Left kidney (tissue), 2 donors: Measurements from ENCODE around the gene AMFR. TPM values are rescaled to one million over a fixed set of nuclear protein-coding genes. Genes with fewer than 3 reads are reported as not detected.

Source experiments
- DNase-seq: peaks from one replicate; pipeline ENCODE4 v3.0.0-alpha.2; 2013
- polyA plus RNA-seq: library from polyadenylated mRNA; unstranded; fragments of 120-200 nt; gene quantifications from one replicate; pipeline ENCODE4 v1.2.1, GENCODE V29; 2013; ENCODE audit not compliant: insufficient read length

AMFR gene
- polyA plus RNA-seq, 1 donor, result 143 TPM

DNA sequence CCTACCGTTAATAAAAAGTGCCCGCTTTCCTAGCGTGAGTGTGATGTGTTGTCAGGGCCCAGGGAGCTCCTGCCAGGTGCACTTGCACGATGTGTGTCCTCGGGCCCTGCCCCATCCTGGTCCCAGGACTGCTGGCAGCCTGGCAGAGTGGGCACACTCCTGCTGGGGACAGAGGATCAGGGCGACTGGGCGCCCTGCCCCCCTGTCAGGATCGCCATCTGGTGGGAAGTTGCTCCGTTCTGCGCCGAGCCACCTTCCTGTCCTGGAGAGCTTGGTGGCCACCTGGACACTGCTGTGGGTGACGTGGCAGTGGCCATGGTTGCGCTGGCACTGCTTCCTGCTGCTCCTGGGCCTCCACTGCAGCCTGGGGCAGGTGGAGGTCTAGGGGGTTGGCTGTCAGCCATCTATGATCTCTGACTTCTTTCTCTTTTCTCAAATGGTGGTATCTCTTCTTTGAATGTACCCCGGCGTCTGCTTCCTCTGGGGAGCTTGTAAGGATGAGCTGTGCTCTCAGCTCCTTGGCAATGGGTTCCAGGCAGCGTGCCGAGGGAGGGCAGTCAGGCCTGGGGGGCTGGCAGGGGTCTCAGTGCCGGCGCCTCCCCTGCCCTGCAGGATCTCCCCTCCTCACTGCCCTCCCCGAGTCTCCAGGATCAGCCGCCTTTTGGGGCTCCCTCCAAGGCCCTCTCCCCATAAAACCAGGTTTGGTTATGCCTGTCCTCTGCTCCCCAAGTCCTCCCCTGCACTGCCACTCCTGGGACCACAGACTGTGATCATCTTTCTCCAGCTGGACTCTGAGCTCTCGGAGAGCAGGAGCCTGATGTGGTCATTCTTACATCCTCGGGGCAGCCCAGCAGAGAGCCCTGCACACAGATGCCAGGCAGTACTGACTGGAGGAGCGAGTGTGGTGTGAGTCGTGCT, 76.9 kb downstream of the AMFR start:
- no peak for DNase-seq

DNA sequence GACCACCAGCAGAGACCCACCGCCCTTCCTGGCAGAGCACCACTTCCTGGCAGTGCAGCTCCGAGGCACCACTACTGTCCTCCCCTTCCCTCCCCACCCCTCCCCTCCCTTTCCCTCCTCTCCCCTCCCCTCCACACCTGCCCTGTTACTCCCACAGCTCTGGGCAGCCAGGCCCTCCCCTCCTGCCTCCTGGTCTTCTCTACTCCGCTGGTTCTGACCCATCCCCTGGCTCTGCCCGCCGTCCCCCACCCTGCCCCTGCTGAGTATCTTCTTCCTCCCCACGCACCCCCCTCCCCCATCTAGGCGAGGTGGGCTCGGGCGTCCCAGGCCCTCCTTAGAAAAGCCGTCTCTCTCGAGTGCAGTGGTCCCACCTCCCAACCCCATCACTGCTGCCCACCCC, 77.7 kb downstream of the AMFR start:
- no peak for DNase-seq

DNA sequence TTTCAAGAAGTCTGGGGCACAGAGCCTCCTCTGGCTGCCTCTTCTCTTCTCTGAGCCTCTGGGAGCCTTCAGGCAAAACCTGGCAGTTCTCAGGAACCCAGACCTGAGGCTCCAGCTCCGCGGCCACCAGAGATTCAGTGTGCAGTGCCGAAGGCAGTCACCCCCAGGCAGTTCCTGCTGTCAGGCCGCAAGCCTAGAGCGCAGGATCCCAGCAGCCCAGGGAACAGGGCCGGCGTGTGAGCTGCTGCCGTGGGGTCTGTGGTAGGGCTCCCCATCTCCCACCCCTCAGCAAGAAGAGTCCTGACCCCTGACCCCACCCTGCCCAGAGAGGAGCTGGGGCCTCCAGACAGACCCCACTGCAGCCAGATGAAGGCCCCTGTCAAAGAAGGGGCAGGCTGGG, 78.2 kb downstream of the AMFR start:
- DNase-seq, result no peak

DNA sequence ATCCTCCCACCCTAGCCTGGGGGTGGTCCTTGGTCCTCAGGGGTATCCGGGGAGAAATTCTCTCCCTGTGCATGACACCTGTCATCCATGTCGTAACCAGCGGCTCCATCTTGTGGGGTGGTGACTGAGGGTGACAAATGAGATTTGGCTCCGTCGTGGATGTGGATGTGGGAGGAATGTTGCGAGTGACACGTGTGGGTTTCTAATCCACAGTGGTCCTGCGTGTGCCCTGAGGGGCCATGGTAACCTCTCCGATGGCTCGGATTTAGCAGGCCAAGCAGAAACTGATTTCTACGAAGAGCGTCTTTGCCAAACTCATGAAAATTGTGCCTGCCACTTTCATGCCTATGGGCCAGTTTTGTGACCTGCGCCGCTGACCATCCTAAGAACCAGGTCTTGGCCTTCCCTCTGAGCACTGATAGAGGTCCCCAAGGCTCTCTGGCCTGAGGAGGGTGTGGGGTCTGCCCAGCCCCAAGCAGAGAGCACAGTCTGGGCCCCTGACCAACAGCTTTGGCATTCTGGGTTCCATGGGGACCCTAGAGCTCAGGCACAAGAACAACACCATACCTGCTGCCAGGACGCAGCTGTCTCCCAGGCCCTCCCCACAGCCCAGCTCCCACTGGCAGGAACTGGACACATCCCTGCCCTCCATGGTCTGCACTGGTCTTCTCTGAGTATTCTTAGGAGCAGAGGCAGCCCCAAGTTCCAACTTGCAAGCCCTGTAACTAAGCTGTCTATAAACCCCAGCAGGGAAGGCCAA, 79.0 kb downstream of the AMFR start:
- no peak for DNase-seq

DNA sequence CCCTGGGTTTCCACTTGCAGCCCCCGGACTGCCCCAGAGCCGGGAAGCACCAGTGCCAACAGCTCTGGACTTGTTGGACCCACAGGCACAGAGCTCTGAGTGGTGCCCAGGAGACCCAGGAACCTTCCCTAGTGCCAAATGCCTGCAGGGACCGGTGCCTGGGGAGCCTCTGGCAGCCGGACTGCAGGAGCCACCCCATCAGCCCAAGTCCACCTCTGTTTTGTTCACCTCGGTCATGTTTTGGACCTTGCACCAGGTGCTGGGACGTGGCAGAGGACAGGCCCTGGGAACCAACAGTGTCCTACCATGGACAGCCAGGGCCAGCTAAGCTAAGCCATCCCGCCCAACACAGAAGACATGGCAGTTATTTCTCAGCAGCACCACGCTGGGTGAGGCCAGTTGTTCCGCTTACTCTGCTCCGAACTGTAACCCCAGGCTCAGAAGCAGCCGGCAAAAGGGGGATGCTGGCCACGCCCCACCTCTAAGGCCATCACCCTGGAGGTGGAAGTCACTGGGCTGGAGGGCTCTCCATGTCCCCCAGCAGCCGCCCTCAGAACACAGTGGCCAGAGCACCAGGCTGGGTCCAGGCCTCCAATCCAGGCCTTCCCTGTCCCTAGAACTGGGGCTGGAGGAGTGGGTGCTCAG, 79.8 kb downstream of the AMFR start:
- no peak for DNase-seq

DNA sequence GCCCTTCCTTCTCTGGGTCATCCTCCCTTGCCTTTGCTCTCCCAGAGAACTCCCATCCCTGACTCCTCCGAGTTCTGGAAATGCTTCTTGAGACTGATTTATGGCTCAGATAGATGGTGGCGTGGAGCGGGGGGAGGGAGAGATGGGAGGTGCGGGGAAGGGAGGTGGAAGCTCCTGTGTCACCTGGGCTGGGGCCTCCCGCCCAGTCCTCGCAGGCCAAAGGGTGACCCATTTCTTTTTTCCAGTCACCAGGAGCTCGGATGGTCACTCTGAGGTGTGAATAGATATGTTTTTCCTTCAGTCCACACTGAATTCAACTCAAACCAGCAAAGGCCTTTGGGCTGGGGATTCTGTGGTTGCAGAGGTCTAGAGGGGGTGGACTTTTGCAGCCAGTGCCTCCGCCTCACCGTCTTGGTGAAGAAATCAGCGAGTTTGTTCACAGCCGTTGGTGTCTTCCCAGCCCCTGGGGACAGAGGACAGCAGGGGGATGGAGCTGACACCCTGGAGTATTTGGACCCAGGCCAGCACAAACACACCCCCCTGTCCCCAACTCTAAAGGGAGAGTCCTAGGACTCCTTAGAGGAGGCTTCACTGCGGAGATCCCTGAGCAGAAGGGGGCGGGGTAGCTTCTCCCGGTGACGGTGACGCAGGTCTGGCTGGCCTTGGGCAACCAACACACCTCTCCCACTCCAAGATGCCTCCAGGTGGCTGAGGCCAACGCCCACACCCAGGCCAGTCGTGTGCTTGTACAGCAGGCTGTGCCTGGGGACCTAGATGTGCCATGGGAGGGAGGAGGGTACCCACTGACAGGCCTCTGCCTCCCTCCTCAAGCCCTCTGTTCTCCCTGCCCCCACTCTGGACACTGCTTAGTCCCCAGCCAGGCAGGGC, 80.6 kb downstream of the AMFR start:
- no peak for DNase-seq

DNA sequence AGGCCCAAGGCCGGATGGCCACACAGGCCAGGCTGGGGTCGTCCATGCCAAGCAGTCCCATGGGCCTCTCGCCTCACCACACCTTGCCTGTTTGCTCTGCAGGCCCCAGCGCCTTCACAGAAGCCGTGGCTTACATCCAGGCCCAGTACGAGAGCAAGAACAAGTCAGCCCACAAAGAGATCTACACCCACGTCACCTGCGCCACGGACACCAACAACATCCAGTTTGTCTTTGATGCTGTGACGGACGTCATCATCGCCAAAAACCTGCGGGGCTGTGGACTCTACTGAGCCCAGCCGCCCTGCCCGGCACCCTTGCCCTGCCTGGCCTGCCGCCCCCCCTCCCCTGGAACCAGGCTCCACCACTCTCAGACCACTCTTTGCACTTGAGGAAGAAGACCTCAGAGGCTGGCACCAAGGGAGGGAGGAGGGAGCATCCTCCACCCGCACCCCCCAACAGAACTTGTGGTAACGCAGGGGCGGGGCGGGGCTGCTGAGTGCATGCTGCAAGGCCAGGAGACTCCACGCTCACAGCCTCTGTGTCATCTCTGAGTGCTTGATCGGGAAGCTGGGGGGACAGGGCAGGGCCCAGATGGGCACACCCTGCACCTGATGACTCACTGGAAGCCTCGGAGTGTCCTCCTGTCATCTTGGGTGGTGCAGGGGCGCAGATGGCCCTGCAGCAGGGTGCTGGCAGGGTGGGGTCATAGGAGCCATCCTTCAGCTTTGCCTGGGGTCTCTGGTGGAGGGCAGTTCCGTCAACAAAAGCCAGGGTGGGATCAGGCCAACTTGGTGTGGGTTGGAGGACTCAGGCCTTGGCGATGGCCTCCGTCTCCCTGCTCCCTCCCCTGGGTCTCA, 81.5 kb downstream of the AMFR start:
- no peak for DNase-seq

DNA sequence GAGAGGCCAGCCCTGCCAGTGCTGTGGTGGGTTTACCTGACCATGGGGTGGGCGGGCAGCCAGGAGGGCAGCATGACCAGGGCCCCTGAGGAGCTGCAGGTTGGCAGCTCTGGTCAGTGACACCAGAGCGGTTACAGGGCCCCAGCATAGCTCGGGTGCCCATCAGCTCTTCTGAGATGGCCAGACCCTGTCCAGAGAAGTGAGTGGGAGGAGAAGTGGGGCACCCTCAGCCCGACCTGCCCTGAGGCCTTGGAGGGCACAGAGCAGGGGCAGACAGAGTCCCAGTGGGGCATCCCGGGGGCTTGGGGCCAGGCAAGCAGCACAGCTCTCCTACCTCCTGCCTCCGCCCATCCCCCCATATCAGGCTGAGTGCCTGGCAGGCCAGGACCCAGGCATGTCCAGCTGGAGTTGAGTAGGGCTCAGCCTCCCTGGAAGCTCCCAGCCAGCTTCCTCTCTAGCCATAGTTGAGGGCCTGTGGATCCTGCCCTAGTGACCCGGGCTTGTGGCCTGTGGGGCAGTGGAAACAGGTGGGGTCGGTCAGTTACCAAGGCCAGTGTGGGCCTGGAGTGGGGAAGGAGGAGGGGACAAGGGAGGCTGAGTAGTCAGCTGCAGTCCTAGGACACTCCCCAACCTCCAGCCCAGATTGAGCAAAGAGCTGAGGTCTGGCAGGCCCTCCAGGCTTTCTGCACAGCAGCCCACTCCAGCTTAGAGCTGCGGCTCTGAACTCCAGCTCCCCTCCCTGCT, 83.5 kb downstream of the AMFR start:
- no peak for DNase-seq

DNA sequence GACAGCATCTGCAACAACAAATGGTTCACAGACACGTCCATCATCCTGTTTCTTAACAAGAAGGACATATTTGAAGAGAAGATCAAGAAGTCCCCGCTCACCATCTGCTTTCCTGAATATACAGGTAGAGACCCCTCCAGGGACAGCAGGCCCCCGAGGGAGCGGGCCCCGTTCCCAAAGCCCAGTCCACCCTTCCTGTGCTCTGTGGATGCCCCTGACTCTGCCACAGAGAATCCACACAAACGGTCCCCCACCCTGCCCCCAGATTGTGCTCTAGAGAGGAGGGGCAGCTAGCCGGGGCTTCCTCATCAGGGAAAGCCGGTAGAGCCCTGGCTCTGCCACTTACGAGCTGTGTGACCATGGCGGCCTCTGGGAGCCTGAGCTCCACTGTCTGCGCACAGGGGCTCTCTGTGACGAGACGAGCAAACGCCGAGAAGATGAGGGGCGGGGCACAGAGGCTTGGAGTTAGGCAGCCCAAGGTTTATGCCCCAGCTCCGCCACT, 84.4 kb downstream of the AMFR start:
- DNase-seq, result no peak

DNA sequence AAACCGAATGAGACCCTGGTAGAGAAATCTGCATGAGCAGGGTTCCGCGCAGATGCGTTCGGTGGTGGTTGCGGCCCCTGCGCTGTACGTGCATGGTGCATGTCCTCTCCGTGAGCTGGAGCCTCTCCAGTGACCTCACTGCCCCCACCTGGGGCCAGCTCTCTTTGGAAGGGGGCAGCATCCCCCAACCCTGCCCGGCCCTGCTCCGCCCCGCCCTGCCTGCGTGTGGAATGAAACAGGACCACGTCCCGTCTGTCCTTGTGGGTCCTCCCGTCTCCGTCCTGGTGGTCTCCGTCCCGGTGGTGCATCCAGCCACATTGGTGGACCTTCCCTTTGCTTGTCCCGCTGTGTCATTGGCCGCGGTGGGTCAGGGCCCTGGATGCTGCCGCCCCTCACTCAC, 84.9 kb downstream of the AMFR start:
- DNase-seq, result no peak

DNA sequence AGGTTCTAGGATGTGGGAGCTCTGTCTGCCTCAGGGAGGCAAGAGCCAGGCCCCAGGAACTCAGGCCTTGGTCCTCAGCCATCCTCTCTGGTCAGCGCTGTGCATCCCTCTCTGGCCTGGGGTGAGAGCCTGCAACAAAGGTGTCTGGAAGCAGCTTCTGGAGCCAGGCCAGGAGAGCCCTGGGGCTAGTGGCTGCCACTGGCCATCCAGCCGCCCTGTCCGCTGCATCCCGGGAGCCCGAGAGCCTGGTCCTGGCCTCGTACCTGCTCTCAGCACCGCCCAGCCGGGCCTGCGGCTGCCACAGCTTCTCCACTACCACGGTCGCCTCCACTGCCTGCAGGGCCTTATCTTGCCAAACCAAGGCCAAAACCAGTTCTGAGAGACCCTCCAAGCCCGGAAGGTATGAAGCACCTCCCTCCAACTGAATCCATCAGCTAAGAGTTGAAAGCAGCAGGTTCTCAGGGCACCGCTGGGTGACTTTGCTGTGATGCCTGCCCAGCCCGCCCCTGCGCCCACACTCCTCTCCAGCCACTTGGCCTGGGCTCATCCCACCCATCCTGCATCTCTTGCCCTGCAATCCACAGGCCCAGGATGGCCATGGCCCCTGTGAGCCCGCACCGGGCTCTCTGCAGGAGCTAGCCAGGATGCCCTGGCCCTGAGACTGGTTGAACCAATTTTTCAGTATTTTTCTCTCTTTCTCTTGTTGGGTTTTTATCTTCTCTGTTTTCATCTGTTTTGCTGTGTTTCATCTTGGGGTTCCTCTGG, 85.7 kb downstream of the AMFR start:
- no peak for DNase-seq

DNA sequence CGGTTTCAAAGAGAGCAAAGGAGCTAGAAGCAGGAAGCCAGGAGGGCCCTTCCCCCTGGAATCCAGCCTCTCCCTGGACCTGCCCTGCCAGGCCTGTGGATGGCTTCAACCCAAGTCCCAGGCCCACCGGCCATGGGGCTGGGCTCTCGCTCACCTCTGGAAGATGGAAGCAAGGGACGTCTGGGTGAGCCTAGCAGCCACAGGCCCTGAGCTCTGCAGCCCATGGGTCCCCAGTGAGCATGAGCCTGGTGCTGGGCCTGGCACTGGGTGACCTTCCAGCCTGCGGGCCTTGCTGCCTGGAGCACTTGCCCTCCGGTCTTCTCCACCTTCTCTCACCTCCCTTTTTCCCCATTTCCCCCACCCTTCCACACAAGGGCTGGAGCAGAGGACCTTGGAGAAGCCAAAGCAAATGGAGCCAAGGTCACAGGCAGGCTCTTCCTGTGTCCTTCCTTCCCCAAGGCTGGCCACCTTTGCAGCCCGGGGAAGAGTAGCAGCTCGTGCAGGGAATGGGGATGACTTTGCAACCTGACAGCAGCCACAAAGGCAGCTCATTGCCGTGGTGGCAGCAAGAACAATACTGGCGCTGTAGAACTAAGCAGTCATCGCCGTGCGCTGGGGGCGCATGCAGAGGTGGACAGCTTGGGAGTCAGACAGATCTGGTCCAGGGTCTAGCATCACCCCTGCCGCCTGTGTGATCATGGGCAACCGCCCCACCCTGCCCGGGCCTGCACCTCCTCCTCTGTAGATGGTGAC, 86.6 kb downstream of the AMFR start:
- no peak for DNase-seq

DNA sequence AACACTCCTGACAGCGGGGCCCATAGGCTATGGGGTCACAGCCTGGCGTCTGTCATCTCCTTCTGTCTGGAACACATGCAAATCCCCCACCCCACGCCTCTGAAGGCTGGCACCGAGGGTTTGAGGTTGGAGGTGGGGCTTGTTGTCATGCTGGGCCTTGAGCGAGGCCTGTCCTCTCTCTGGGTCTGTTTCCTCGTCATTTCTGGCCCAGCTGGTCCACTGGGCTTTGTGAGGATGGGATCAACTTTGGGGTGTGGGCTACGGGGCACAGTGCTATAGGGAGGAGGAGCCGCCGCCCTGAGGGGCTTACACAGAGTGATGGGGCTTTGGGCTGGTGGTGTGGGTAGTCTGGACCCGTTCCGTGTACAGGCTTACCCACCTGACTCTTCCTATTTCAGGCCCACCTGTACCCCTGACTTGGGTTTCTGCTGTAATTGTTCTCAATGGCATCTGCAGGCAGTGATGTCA, 87.5 kb downstream of the AMFR start:
- DNase-seq, result no peak

DNA sequence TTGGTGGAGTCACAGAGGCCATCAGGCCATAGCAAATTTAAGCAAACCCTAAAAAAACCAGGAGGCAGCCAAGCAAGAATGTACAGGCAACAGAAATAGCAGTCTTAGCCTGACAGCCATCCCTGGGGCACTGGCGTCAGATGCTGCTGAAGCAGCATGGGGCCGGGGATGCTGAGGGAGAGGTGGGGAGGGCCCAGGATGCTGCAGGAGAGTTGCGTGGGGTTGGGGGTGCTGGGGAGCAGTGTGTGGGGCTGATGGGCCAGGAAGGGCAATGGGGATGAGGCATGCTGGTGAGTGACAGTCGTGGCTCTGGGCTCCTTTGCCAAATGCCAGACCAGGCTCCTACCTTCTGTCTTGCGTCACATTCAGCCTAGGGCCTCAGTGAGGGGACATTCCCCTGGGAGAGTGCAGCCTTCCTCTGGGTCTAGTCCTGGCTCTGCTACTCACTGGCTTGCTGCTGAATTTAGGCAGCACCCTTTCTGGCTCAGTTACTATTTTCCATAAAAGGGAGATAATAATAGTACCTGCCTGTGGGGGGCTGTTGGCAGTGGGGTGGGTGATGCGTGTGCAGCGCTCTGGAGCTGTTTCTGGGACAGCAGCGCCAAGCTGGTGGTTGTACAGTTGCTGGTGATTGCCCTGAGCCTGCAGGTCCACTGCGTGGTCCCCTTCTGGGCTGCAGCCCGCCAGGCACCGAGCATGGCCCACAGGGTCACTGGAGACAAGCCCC, 88.1 kb downstream of the AMFR start:
- no peak for DNase-seq

DNA sequence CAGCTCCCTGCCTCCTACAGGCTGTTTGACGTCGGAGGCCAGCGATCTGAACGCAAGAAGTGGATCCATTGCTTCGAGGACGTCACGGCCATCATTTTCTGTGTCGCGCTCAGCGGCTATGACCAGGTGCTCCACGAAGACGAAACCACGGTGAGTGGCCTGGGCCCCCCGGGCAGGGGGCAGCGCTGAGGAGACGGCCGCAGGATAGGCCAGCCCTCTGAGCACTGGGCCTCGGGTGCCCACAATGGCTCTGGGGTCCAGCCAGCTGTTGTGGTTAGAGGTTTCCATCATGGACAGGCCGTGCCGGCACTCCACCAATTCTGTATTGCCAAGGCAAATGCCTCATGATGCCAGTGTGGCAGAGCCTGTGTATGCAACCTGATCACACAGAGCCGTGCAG, 88.6 kb downstream of the AMFR start:
- no peak for DNase-seq

DNA sequence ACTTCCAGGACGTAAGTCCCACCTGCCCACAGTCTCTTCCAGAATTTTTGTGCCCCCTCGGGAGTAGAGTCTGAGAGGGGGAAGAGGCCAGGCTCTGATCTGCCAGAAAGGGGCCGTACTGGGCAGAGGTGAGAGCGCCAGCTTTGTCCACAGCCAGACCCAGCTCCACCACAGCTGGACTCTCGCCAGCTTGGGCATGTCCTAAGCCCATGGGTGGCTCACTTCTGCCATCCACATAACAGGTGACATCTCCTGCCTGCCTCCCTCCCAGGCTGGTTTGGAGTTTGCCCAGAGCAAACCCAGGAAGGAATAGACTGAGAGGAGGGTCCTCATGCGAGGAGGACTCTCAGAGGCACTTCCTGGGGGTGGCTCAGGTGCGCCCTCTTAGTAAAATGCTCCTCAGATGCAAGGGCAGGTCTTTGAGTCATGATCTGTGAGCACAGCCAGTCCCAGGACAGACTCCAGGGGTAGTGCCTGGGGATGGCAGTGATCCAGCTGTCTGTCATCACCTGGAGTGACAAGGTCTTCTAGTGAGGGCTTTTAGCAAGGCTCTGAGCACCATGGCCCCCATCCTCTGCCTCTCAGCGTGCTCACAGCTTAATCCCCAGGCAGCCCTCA, 89.2 kb downstream of the AMFR start:
- DNase-seq, result no peak

DNA sequence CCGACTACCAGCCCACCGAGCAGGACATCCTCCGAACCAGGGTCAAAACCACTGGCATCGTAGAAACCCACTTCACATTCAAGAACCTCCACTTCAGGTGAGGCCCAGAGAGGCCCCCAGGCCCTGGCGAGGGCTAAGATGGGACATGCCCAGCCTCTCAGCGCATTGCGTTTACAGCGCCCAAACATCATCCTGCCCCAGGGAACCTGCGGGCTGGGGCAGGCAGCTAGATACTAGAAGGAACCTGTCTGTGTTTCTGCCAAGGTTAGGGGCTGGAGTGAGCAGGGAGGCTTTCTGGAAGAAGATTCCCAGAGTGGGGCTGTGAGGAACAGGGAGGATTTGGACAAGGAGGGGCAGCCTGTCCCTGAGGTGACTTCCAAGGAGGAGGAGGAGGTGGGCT, 90.6 kb downstream of the AMFR start:
- DNase-seq, result no peak
